ENCODE data around the gene LDHAL6B.
A peak's percentile ranks its signal among the peaks of the same experiment; 100 is the strongest.

The LDHAL6B gene

DNA sequence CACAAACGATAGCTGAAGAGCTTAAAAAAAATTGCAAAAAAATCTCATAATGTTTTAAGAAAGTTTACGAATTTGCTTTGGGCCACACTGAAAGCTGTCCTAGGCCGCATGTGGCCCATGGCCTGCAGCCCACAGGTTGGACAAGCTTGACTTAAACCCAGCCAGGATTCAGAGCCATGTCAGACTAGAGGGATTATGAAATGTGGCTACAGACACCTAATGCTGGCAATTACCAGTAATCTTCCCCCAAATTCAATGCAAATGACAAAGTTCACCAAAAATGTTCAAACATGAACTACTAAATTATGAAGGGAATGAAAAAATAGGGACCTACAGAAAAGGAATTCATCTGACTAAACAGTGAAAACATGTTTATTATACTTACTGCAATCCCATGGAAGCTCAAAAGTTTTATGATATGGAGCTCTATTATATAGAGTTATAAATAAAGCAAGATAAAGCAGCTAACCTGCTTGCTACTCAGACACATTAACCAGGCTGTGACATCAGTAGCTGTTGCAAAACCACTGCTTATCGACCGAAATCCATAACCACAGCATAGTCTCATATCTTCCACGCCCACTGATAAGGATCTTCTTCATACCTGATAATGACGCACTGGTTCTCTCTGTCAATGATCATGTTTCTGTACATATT lies 49.2 kb downstream of the LDHAL6B start:
- peak; percentile 4 for DNase-seq

DNA sequence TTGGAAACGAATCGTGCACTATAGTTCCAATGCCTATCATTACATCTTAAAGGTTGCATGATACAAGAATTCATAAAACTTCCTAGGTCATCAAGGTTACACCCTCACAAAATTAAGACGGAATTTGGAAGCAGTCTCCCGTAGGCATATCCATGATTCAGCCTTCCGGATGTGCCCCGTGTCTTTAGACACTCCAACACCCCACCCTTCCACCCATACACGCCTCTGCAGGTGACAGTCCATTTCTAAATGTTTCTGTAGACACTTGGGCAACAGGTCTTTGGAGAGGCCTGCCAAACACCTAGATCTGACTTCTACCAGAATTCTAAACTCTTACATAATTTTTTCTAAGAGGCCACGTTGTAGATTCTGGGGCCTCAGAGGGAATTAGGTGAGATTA lies 49.8 kb downstream of the LDHAL6B start:
- DNase-seq, result no peak

DNA sequence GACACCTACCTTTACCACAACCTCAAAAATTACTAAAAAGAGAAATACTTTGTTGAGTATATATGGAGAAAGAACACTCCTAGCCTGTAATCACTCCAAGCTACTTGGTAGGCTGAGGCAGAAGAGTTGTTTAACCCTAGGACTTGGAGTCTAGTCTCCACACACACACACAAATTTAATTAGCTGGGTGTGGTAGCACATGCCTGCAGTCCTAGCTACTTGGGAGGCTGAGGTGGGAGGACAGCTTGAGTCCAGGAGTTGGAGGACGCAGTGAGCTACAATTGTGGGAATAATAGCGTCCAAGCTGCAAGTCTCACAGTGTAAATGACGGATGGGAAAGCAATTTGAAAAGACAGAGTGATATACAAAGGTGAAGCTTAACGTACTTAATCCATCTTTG lies 50.5 kb downstream of the LDHAL6B start:
- DNase-seq, result no peak

All from NCI-H526 treated with DMSO at 0.1 percent for 48 hours (cell line).